ENCODE data around the gene DCAF8L2.

DCAF8L2 gene

DNA sequence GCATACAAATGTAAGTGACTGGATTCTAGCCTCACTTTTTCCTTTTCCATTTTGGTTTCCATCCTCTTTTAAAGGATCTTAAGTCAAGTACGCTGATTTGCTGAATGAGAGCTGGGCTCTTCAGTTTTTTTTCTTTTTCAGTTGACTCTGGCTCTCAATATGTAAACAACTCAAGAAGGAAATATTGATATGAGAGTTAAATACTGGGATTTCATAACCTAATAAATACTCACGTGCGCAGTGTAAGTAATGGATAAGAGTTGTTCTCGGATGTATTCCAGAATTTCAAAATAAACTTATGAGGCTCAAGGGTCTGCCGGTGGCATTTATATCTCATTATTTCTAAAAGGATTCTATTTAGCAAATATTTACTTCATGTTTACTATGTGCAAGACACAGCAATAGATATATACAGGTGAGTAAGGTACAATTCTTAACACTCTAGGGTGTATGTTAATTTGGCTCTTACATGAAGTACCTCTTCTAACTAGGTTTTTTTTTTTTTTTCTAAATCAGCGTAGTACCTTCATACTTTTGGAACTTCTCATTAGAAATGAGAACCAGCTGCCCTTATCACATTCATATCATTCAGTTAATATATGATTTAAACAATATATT, 206.6 kb downstream of the DCAF8L2 start:
- no peak for TF ChIP-seq EP300 (IDR thresholded peaks at IDR 0.05; ENCODE audit: borderline replicate concordance)
- TF ChIP-seq, protein P1, sequence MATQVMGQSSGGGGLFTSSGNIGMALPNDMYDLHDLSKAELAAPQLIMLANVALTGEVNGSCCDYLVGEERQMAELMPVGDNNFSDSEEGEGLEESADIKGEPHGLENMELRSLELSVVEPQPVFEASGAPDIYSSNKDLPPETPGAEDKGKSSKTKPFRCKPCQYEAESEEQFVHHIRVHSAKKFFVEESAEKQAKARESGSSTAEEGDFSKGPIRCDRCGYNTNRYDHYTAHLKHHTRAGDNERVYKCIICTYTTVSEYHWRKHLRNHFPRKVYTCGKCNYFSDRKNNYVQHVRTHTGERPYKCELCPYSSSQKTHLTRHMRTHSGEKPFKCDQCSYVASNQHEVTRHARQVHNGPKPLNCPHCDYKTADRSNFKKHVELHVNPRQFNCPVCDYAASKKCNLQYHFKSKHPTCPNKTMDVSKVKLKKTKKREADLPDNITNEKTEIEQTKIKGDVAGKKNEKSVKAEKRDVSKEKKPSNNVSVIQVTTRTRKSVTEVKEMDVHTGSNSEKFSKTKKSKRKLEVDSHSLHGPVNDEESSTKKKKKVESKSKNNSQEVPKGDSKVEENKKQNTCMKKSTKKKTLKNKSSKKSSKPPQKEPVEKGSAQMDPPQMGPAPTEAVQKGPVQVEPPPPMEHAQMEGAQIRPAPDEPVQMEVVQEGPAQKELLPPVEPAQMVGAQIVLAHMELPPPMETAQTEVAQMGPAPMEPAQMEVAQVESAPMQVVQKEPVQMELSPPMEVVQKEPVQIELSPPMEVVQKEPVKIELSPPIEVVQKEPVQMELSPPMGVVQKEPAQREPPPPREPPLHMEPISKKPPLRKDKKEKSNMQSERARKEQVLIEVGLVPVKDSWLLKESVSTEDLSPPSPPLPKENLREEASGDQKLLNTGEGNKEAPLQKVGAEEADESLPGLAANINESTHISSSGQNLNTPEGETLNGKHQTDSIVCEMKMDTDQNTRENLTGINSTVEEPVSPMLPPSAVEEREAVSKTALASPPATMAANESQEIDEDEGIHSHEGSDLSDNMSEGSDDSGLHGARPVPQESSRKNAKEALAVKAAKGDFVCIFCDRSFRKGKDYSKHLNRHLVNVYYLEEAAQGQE (IDR thresholded peaks at IDR 0.05; ENCODE audit: low read depth), result no peak
- TF ChIP-seq, protein P2, sequence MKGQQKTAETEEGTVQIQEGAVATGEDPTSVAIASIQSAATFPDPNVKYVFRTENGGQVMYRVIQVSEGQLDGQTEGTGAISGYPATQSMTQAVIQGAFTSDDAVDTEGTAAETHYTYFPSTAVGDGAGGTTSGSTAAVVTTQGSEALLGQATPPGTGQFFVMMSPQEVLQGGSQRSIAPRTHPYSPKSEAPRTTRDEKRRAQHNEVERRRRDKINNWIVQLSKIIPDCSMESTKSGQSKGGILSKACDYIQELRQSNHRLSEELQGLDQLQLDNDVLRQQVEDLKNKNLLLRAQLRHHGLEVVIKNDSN (IDR thresholded peaks at IDR 0.05), result no peak
- TF ChIP-seq TAF1 (IDR thresholded peaks at IDR 0.05; ENCODE audit: low read depth), result no peak
- TF ChIP-seq CREB1 (IDR thresholded peaks at IDR 0.05; ENCODE audit: low read depth), result no peak
- TF ChIP-seq, protein P3, sequence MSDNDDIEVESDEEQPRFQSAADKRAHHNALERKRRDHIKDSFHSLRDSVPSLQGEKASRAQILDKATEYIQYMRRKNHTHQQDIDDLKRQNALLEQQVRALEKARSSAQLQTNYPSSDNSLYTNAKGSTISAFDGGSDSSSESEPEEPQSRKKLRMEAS (IDR thresholded peaks at IDR 0.05), result no peak
- TF ChIP-seq RAD21 (IDR thresholded peaks at IDR 0.05; ENCODE audit: low read depth), result no peak
- no peak for TF ChIP-seq ZBTB7A (IDR thresholded peaks at IDR 0.05; ENCODE audit: low read depth)
- no peak for TF ChIP-seq TEAD4 (IDR thresholded peaks at IDR 0.05)
- TF ChIP-seq FOXM1 (IDR thresholded peaks at IDR 0.05; ENCODE audit: borderline replicate concordance, low read depth), result no peak
- TF ChIP-seq NFIC (IDR thresholded peaks at IDR 0.05), result no peak
- TF ChIP-seq TCF12 (IDR thresholded peaks at IDR 0.05; ENCODE audit: low read depth), result no peak

DNA sequence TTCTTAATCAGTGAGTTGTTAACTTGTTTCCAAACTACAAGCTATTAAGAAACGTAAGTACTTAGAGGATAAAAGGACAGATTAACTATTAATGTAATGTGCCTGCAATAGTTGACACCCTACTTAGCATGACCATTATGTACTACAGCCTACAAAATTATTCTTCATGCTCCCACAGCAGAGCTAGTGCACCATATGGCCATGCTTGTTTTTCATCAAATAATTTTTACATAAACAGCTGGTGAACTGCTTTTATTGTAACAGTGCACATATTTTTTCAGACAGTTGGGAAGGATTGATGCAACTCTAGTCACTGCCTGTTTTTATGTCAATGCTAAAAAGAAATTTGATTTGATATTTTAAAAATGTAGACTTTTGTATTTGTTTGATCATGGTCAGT, 207.4 kb downstream of the DCAF8L2 start:
- TF ChIP-seq EP300 (IDR thresholded peaks at IDR 0.05; ENCODE audit: borderline replicate concordance), result no peak
- no peak for TF ChIP-seq FOXM1 (IDR thresholded peaks at IDR 0.05; ENCODE audit: borderline replicate concordance, low read depth)
- no peak for TF ChIP-seq ZBTB7A (IDR thresholded peaks at IDR 0.05; ENCODE audit: low read depth)

Data from Ishikawa (cell line).